Astrocyte (in vitro differentiated cells and primary cell): ENCODE data around the gene ZNF316.

Experiments
- CTCF ChIP-seq: IDR thresholded peaks from 2 replicates; pipeline ENCODE4 v1.5.1; 2011; ENCODE audit warnings: low read depth, mild to moderate bottlenecking, inconsistent platforms, low read length, moderate library complexity; ENCODE audit not compliant: insufficient read depth
- EZH2 ChIP-seq: IDR thresholded peaks from 2 replicates; pipeline ENCODE4 v1.6.1; 2012; ENCODE audit warnings: mild to moderate bottlenecking, low read length, inconsistent platforms; ENCODE audit not compliant: insufficient read depth

- TF ChIP-seq EZH2 (no peak), CTCF (no peak)
Measured at GRCh38 chr7:6631605-6632004, 5.5 kb upstream of the ZNF316 start.
